Measurements from ENCODE around the gene SPAG16.

DNA sequence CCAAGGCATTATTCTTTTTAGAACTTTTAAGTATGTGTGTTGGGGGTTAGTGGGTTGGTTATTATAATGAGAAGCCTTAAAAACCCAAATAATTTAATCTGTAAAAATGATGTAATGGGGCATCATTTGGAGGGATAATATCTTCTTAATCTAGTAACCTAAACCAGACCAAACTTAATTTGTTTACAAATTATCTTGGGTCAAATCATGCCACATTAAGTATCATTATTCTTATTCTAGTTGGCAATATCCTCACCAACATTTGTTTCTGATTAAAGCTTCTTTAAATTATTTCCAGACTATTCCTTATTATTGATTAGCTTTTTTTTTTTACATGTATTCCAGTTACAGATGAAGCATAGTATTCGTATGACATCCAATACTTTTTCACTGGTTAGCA lies 1041.1 kb downstream of the SPAG16 start:
- no peak for TF ChIP-seq CTCF (IDR thresholded peaks at IDR 0.05)
- no peak for TF ChIP-seq EP300 (IDR thresholded peaks at IDR 0.05; ENCODE audit: low read depth)

Data from transverse colon (tissue), 3 donors.